Hepatocyte (in vitro differentiated cells): ENCODE measurements around the gene CNP.

ENCODE experiments used
- EZH2phosphoT487 ChIP-seq: fragments of 200-600 bp; sonication (generic); IDR thresholded peaks from one replicate; pipeline ENCODE4 v1.6.1; 2018; ENCODE audit warnings: antibody characterized with exemption, mild to moderate bottlenecking, low read depth, moderate library complexity; ENCODE audit not compliant: unreplicated experiment, severe bottlenecking
- TF ChIP-seq, protein P1 (sequence below): fragments of 200-600 bp; sonication (generic); IDR thresholded peaks from 2 replicates; pipeline ENCODE4 v1.5.1; 2016; ENCODE audit warnings: antibody characterized with exemption, mild to moderate bottlenecking; ENCODE audit not compliant: poor library complexity

DNA sequence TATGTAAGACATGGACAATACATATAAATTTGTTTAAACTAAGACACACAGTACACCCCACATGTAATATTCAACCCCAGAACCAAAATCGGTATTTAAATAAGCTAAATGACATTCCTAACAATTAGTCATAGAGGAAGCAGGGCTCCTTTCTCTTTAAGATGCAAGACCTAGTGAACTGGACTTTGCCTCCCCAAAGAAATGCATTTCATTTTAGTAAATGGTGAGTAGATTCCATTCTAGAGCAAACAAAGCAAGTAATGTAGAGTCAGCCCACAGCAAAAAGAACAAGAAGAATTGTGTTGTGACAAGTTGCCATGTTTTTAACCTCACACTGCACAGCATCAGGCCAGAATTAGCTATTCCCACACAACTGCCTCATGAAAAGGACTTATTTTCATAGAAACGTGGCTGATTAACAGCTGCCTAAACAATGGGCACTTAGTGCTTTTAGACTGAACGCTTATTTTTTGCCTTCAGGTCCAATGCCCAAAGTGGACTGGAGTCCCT is 36.3 kb downstream of the CNP start:
- TF ChIP-seq, protein P1, sequence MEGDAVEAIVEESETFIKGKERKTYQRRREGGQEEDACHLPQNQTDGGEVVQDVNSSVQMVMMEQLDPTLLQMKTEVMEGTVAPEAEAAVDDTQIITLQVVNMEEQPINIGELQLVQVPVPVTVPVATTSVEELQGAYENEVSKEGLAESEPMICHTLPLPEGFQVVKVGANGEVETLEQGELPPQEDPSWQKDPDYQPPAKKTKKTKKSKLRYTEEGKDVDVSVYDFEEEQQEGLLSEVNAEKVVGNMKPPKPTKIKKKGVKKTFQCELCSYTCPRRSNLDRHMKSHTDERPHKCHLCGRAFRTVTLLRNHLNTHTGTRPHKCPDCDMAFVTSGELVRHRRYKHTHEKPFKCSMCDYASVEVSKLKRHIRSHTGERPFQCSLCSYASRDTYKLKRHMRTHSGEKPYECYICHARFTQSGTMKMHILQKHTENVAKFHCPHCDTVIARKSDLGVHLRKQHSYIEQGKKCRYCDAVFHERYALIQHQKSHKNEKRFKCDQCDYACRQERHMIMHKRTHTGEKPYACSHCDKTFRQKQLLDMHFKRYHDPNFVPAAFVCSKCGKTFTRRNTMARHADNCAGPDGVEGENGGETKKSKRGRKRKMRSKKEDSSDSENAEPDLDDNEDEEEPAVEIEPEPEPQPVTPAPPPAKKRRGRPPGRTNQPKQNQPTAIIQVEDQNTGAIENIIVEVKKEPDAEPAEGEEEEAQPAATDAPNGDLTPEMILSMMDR, result no peak
- TF ChIP-seq EZH2phosphoT487, result no peak
